Natural killer cell (primary cell): ENCODE data around the gene BICD2. TPM values are rescaled to one million over a fixed set of nuclear protein-coding genes. Genes with fewer than 3 reads are reported as not detected.
A peak's percentile ranks its signal among the peaks of the same experiment; 100 is the strongest.
"Not testable (repeated sequence)": the region's sequence is repeated elsewhere in the genome, so short reads cannot be mapped to it uniquely, and the experiment has no call there.

Experiments used
- ATAC-seq, 3 donors: fragments of 150-1000 bp in 2 of 3; fragments of 200-7000 bp in 1 of 3; cut with Tn5 transposase; 1 replicate in 1 of 3; 2 replicates in 2 of 3; pipeline ENCODE4 v1.10.0; 2021; ENCODE audit warnings: mild to moderate bottlenecking in 2 of 3, moderate library complexity in 2 of 3
- DNase-seq, 2 donors: peaks; one replicate each; pipeline versions ENCODE4 v3.0.0 to v3.0.0-alpha.2; 2013 to 2021; ENCODE audit warnings: mixed read lengths in 1 of 2
- H3K27ac ChIP-seq: one replicate; pipeline ENCODE4 v1.5.1; 2013; ENCODE audit warnings: mild to moderate bottlenecking, low read length
- H3K27me3 ChIP-seq: one replicate; pipeline ENCODE4 v1.6.1; 2013; ENCODE audit warnings: low read length; ENCODE audit not compliant: control insufficient read depth, insufficient read depth
- H3K36me3 ChIP-seq: one replicate; pipeline ENCODE4 v1.6.1; 2013; ENCODE audit warnings: low read length; ENCODE audit not compliant: control insufficient read depth, insufficient read depth
- H3K4me1 ChIP-seq: one replicate; pipeline ENCODE4 v1.6.1; 2013; ENCODE audit warnings: low read length; ENCODE audit not compliant: control insufficient read depth, insufficient read depth
- H3K4me3 ChIP-seq: one replicate; pipeline ENCODE4 v1.5.1; 2013; ENCODE audit warnings: low read length
- H3K9me3 ChIP-seq: one replicate; pipeline ENCODE4 v1.6.1; 2013; ENCODE audit warnings: low read length; ENCODE audit not compliant: control insufficient read depth, insufficient read depth
- H3K27ac Mint-ChIP-seq, 2 donors: one replicate each; pipeline ENCODE4 v1.8.0; 2022; ENCODE audit warnings: mild to moderate bottlenecking in 2 of 2, mixed read lengths in 2 of 2, moderate library complexity in 1 of 2
- H3K27me3 Mint-ChIP-seq, 2 donors: one replicate each; pipeline ENCODE4 v1.8.0; 2022; ENCODE audit warnings: low read depth in 2 of 2, mixed read lengths in 2 of 2
- H3K36me3 Mint-ChIP-seq: one replicate; pipeline ENCODE4 v1.8.0; 2022; ENCODE audit warnings: mixed read lengths
- H3K4me1 Mint-ChIP-seq, 2 donors: one replicate each; pipeline ENCODE4 v1.8.0; 2022; ENCODE audit warnings: mixed read lengths in 2 of 2
- H3K4me3 Mint-ChIP-seq: one replicate; pipeline ENCODE4 v1.8.0; 2022; ENCODE audit warnings: mild to moderate bottlenecking, moderate library complexity, mixed read lengths
- H3K9me3 Mint-ChIP-seq, 2 donors: one replicate each; pipeline ENCODE4 v1.8.0; 2022; ENCODE audit warnings: mixed read lengths in 2 of 2
- WGBS: methylation state at CpG from one replicate; pipeline ENCODE4 v1.1.7; 2013; ENCODE audit warnings: missing lambda C conversion rate; ENCODE audit not compliant: insufficient coverage; 5-methylcytosine and 5-hydroxymethylcytosine counted together
- intact Hi-C: fragments of 100-400 bp; cut with micrococcal nuclease; formaldehyde crosslinking; loops from one replicate; pipeline ENCODE4 v1.14.2; 2022
- total RNA-seq, 4 donors: library from RNA; stranded (reverse); fragments of 120-200 nt in 1 of 4; gene quantifications; one replicate each; pipeline versions ENCODE4 v1.2.3 to v1.2.4, GENCODE V29; 2013 to 2022
- TF ChIP-seq, protein P1 (sequence below): fragments of 200-600 bp; IDR thresholded peaks from one replicate; pipeline ENCODE4 v1.8.0; 2022; ENCODE audit warnings: antibody characterized with exemption

Gene BICD2
- total RNA-seq, 3 donors from 2014 or later (not counting 1 experiment from before 2014, with no cell fraction given): 27.0 to 39.7 (median 39.7) TPM

DNA sequence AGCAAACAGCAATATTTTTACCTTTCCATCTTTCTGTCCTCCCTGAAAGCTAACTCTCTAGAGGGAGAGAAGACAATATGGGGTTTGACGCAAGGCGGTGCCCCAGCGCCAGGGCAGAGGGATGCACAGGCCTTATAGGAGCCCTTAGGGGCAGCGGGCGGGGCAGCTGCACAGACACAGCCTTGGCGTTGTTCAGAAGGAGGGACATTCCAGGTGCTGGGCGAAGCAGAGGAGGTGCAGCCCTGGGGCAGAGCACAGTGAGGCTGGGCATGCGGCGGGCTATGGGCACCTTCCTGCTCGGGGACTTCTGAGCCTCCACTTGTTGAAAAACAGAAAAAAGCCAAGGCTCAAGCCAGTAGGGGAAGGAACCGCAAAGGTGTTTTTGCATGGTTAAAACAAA, 33.7 kb upstream of the BICD2 start:
- Histone ChIP-seq H3K4me1 (no peaks in the 10 kb centered on the region), H3K27ac (no peak overlapping the region), H3K27me3 (peaks cover 4% of the 10 kb centered on the region), H3K36me3 (no peaks in the 10 kb centered on the region), H3K4me3 (no peak overlapping the region), H3K9me3 (no peaks in the 10 kb centered on the region)
- no peak for DNase-seq
- ATAC-seq: no peak
- intact Hi-C loops: no loop called here
- Mint-ChIP-seq H3K4me1 (no peaks in the 10 kb centered on the region), H3K36me3 (no peaks in the 10 kb centered on the region), H3K27me3 (peaks cover 21 to 22% of the 10 kb centered on the region in 2 donors), H3K27ac (no peak overlapping the region), H3K4me3 (no peak overlapping the region), H3K9me3 (no peaks in the 10 kb centered on the region)
- WGBS: 95% methylated on average over 11 of the region's 11 CpGs
- TF ChIP-seq, protein P1, sequence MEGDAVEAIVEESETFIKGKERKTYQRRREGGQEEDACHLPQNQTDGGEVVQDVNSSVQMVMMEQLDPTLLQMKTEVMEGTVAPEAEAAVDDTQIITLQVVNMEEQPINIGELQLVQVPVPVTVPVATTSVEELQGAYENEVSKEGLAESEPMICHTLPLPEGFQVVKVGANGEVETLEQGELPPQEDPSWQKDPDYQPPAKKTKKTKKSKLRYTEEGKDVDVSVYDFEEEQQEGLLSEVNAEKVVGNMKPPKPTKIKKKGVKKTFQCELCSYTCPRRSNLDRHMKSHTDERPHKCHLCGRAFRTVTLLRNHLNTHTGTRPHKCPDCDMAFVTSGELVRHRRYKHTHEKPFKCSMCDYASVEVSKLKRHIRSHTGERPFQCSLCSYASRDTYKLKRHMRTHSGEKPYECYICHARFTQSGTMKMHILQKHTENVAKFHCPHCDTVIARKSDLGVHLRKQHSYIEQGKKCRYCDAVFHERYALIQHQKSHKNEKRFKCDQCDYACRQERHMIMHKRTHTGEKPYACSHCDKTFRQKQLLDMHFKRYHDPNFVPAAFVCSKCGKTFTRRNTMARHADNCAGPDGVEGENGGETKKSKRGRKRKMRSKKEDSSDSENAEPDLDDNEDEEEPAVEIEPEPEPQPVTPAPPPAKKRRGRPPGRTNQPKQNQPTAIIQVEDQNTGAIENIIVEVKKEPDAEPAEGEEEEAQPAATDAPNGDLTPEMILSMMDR: no peak

DNA sequence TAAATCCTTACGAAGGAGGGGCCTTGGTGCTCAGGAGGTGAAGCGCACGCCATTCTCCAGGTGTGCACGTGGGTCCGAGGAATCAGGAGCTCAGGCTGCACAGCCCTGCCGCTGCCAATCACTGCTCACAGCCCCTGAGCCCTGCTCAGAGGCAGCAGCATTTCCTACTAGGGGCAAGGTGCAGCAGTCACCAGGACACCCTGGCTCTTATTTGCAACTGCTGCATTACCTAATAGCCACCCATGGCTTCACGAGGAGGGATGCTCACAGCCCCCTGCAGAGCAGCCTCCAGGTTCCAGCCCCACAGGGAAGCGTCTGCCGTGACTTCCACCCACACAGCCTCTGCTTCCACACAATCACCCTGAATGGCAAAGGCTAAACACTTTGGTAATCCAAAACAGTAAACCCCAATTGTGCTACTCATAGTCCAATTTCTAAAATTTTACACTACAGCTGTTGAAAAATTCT, 31.7 kb upstream of the BICD2 start:
- H3K4me1 ChIP-seq, H3K27ac Mint-ChIP-seq, H3K36me3 Mint-ChIP-seq, DNase-seq, H3K27me3 ChIP-seq, intact Hi-C loops, H3K36me3 ChIP-seq, H3K4me3 Mint-ChIP-seq, H3K4me1 Mint-ChIP-seq, H3K9me3 Mint-ChIP-seq, H3K27ac ChIP-seq, H3K4me3 ChIP-seq, H3K9me3 ChIP-seq: not testable (repeated sequence)
- WGBS: 85% methylated on average over 9 of the region's 9 CpGs
- H3K27me3 Mint-ChIP-seq: peaks cover 24 to 25% of the 10 kb centered on the region in 2 donors
- peak in 1 of 3 donors; percentile 27 for ATAC-seq

DNA sequence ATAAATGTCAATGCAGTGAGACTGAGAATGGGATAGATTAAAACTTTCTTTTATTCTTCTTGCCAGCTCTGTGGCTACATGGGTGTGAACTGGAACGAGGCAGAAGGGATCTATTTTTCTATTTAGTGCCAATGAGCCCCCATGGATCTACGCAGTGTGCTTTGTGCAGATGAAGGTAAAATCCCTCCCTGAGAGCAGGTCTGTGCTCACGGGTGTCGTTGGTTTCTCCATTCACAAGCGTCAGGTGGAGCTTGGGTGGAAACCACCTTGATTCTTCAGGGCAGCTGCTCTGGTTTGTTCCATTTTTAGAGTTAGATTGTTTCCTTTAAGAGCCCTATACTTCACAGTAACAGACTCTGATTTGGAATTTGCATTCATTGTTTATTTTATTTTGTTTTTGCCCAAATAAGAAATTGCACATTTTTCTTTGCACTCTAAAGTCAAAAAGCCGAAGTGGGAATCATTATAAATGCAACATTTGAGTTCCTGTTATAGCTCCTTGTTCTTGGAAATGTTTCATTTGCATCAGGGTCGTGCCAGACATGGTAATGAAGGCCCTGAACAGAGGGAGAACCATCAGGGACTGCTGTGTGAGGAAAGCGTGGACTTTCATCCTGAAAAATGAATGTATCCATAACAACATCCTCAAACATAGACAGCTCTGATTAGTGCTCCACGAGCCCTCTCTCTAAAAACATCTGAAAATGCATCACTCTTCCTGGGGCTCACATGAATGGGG, 31.1 kb upstream of the BICD2 start:
- peaks cover 4% of the 10 kb centered on the region in 2 donors for H3K4me1 Mint-ChIP-seq
- Histone ChIP-seq H3K27me3 (peaks cover 4% of the 10 kb centered on the region), H3K36me3 (no peaks in the 10 kb centered on the region), H3K9me3 (no peaks in the 10 kb centered on the region), H3K27ac (no peak overlapping the region), H3K4me1 (no peaks in the 10 kb centered on the region), H3K4me3 (no peak overlapping the region)
- peaks cover 30% of the 10 kb centered on the region in 2 donors for H3K27me3 Mint-ChIP-seq
- H3K36me3 Mint-ChIP-seq: no peaks in the 10 kb centered on the region
- H3K27ac Mint-ChIP-seq: no peak overlapping the region
- no peaks in the 10 kb centered on the region for H3K9me3 Mint-ChIP-seq
- intact Hi-C loops: no loop called here
- ATAC-seq (no peak), DNase-seq (no peak)
- no peak overlapping the region for H3K4me3 Mint-ChIP-seq
- TF ChIP-seq, protein P1: no peak
- 75% methylated on average over 9 of the region's 9 CpGs for WGBS

DNA sequence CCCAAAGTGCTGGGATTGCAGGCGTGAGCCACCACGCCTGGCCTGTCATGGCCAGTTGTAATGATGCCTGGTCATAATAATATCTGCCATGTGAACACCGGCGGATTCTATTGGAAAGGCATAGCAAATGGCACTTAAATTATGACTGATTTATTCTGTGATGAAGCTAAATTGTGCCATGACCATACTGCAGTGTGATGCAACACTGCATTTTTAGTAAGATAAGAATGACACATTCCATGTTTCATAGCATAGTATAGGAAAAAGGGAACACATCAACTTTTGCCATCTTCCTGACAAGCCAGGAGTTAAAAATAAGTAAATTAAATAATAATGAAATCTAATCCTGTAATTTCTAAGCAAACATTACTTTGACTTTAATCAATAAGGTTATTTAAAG, 30.4 kb upstream of the BICD2 start:
- TF ChIP-seq, protein P1: no peak
- H3K27me3 ChIP-seq: peaks cover 4% of the 10 kb centered on the region
- H3K27me3 Mint-ChIP-seq: peaks cover 28 to 32% of the 10 kb centered on the region in 2 donors
- no peaks in the 10 kb centered on the region for H3K4me1 ChIP-seq
- 99% methylated on average over 4 of the region's 4 CpGs for WGBS
- H3K27ac Mint-ChIP-seq: no peak overlapping the region
- no peak for DNase-seq
- H3K4me1 Mint-ChIP-seq: peaks cover 8 to 10% of the 10 kb centered on the region in 2 donors
- H3K36me3 ChIP-seq: no peaks in the 10 kb centered on the region
- no peak overlapping the region for H3K27ac ChIP-seq
- no peak overlapping the region for H3K4me3 ChIP-seq
- H3K9me3 Mint-ChIP-seq: no peaks in the 10 kb centered on the region
- ATAC-seq: no peak
- no peak overlapping the region for H3K4me3 Mint-ChIP-seq
- intact Hi-C loops: no loop called here
- no peaks in the 10 kb centered on the region for H3K36me3 Mint-ChIP-seq
- no peaks in the 10 kb centered on the region for H3K9me3 ChIP-seq
